ENCODE measurements around the gene ASPHD2.
"Not testable (repeated sequence)": the region's sequence is repeated elsewhere in the genome, so short reads cannot be mapped to it uniquely, and the experiment has no call there.

ASPHD2 gene

DNA sequence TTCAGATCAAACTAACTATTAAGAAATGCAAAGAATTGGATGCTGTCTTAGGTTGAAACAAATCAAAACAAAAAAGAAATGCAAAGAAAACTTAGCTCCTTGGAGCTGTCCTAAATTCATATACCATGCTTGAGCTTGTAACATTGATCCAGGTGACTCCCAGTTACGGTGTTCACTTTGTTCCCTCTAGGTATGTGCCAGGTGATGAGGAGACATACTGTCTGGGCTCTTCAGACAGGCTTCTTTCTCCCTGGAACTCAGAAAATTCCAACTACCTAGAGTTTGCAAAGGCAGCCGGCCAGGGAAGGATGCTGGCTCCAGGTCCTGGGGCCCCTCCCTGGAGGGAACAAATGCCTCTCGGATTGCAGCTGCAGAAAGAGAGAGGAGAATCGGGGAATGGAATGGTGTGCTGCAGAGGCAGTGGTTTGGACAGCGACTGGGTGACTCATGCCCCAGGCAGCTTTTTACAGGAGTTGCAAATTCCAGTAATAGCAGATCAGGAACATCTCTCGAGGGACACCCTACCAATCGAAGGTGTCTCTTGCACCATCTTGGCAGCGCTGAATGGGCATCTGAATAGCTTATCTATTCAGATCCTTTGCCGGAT lies 12.3 kb upstream of the ASPHD2 start:
- no peak for DNase-seq

DNA sequence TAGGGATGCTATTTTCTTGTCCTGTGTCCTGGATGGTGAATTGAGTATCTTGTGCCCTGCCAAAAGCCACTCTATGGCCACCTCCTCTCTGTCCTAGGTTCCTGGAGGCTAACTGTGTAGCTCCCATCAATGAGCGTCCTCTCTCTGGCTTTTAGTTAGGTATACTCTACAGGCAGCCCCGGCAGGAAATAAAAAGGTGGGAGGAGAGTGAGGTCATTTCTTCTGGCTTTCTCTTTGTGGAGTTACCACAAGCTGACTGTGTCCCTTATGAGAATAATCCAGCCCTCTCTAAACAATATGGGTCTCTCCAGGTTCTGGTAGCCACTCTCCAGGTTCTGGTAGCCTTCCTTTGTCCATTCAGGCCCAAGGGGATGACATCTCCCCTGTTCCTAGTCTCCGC lies 11.7 kb upstream of the ASPHD2 start:
- DNase-seq, result no peak

GRCh38 chr22:26418620-26419019 lies 10.4 kb upstream of the ASPHD2 start:
- no peak for DNase-seq

GRCh38 chr22:26426924-26427323 lies 2.1 kb upstream of the ASPHD2 start:
- no peak for DNase-seq

GRCh38 chr22:26429458-26430286 lies 612 bp downstream of the ASPHD2 start:
- DNase-seq, result peak in 1 of 5 experiments; percentile 27

DNA sequence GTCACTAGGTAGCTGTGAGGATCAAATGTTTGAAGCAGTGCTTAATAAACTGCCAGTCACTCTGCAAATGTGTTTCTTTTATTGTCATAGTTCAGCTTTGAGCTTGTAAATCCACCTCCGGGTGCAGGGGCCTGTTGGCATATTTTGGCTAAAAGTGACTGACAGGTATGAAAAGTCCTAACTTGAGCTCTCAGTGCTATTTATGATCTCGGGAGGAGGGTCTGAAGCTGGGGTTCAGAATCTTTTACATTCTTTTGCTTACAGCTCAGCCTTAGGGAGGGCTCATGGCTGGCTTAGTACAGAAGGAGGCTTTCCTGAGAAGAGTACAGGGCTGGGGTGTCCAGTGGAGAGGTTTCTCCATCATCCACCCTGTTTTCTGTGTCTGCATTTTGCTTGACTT lies 1.5 kb downstream of the ASPHD2 start:
- DNase-seq, result peak in 1 of 5 experiments; percentile 17

- peak in 1 of 5 experiments; percentile 37 for DNase-seq
These were observed 2.4 kb downstream of the ASPHD2 start for GRCh38 chr22:26431261-26431995.

GRCh38 chr22:26432619-26433311 lies 3.7 kb downstream of the ASPHD2 start:
- DNase-seq, result no peak

- DNase-seq, result no peak
These were observed 4.7 kb downstream of the ASPHD2 start for GRCh38 chr22:26433805-26434204.

GRCh38 chr22:26435327-26436093 lies 6.5 kb downstream of the ASPHD2 start:
- no peak for DNase-seq

DNA sequence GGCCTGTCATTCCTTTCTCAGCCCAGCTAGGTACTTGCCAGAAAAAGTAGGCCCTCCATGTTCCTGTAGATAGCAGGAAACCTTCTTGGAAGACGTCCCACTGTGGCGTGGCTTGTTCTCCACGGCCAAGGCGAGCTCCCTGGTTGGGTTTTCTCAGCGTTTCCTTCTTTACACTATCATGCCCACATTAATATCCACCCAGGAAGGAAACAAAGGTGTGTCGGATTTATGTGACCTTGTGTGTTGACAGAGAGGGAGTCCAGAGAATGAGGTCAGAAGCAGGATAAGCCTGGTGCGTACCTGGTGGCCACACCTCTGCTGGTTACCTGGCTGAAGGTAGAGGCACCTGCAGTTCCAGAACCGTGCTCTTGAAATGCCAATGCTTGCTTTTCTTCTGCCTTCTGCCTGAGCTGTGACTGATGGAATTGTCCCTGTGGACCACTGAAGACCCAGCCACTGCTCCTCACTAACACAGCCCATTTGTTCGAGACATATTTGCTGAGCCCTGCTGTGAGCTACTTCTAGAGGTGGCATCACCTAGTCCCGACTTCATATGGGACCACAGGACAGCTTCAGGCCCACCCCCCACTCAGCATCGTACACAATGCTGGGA lies 7.9 kb downstream of the ASPHD2 start:
- DNase-seq, result no peak

- no peak for DNase-seq
These were observed 8.8 kb downstream of the ASPHD2 start for GRCh38 chr22:26437694-26438392.

- not testable (repeated sequence) for DNase-seq
These were observed 9.7 kb downstream of the ASPHD2 start for GRCh38 chr22:26438776-26439175.

DNA sequence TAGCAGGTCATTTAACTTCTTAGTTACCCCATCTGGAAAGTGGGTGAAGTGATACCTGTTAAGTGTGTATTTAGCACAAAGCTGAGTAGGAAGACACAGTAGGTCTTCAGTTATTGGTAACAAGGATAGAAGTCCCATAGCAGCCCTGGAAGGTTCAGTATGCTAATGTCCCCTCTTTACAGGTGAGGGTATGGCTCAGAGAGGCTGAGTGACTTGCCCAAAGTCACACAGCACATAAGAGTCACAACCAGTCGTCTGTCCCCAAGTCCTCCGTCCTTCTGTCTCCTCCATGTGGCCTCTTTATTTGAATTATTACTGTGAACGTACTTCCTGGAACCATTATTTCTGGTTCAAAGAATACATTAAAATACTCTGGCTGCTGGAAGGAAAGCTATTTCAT lies 10.5 kb downstream of the ASPHD2 start:
- DNase-seq, result no peak

- DNase-seq, result no peak
These were observed 13.2 kb downstream of the ASPHD2 start for GRCh38 chr22:26442086-26442756.

- no peak for DNase-seq
These were observed 15.0 kb downstream of the ASPHD2 start for GRCh38 chr22:26443901-26444690.

DNA sequence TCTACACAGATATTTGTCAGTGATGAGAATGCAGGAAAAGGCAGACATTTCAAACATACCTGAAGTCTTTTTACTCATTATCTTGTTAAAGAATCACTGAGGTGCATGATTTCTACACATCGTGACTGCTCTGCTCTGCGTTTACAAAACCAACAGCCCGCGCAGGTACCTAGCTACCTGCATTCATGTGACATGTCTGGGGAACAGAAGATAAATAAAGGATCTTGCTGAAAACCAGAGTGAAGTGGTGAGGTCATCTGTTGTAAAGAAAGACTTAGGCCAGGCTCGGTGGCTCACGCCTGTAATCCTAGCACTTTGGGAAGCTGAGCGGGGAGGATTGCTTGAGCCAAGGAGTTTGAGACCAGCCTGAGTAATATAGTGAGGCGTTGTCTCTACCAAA lies 15.7 kb downstream of the ASPHD2 start:
- DNase-seq, result no peak

- no peak for DNase-seq
These were observed 16.7 kb downstream of the ASPHD2 start for GRCh38 chr22:26445577-26446275.

All from T-helper 2 cell (primary cell).